Fibroblast of skin of left quadriceps (primary cell): Measurements from ENCODE around the gene FGD6.

Experiments
- DNase-seq, 2 experiments: peaks; one replicate each; pipeline ENCODE4 v3.0.0-alpha.2; 2013; ENCODE audit warnings: low read depth in 2 of 2

Gene FGD6

DNA sequence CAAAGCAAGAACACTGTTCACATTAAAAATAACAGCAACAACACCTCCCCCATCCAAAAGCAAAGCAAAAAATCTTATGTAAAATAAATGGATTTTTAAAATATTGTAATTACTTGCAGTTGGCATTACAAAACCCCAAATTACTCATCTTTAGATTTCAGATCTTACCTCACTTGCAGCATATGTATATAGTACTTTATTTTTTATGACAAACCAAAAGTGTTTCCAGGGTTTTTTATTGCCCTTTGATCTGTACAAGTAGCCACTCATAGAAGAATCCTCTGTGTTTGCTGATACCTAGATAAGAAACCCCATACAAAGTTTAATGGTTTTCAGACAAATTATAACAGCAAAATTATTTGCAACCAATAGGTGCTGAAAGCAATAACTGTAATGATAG, 131.7 kb downstream of the FGD6 start:
- DNase-seq = no peak

DNA sequence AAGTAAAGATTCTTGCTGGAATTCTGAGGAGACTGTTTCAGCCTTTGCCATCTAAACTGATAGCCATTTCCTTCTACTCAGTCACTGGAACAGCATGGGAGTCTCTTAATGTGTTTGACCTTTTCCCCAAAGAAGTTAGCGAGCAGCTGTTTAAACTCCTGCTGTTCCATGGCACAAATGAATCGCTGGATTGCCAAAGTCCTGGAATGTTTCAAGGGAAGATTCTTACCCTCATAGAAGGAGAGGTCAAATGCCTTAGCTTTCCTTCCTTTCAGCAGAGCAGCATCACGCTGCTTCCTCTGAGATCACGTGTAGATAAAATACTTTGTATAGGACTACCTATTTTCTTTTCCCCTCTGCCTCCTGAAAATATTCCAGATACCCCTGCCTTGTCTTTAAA, 133.3 kb downstream of the FGD6 start:
- peak in 1 of 2 experiments; percentile 33 for DNase-seq

DNA sequence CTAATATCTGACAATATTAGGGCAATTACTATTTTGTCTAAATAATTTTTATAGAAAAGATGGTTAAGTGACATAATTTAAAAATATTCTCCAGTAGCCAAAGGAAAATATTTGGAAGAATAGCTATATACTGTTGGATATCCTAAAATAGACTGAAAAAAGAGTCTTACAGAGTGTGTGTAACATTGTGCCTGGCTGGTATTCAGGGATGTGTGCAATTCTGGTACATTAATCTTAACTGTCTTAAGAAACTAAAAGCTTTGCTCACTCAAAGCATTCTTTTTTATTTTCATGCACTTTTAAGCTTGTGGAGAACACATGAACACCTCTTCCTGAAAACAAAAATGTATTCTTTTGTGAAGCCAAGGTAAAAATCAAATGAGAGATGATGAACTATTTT, 133.8 kb downstream of the FGD6 start:
- DNase-seq = no peak

DNA sequence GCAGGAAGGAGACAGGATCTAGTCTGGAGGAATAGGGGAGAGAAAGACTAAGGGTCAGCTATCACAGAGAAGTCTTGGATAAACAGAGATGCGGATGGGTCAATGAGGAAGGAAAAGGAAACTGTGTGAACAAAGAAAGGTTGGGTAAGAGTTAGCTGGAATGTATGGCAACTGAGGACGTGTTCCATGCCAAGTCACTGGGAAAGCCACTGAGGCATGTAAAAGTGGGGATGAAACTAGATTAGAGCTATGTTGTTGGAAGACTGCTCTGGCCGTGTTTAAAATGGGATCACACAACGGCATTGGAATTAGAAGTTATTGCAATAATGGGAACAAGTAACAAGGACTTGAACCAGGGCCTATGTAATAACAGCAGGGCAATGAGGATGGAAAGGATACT, 139.9 kb downstream of the FGD6 start:
- DNase-seq = no peak

DNA sequence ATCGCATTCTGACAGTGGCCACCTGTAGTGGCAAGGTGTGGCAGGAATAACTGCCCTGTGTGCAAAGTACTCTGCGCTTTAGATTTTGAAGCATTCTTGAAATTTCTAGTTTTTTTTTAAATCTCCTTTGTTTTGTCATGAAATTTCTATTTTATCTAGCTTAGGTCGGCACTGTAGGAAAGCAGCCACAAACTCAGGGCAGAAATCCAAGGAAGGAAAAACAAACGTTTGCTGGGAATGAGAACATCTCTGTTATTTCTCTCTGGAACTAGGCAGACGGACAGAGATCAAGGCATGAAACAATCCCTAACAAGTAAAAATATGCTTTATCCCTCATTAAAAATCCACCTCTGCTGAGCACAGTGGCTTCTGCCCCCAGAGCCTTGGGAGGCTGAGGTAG, 142.5 kb downstream of the FGD6 start:
- no peak for DNase-seq

DNA sequence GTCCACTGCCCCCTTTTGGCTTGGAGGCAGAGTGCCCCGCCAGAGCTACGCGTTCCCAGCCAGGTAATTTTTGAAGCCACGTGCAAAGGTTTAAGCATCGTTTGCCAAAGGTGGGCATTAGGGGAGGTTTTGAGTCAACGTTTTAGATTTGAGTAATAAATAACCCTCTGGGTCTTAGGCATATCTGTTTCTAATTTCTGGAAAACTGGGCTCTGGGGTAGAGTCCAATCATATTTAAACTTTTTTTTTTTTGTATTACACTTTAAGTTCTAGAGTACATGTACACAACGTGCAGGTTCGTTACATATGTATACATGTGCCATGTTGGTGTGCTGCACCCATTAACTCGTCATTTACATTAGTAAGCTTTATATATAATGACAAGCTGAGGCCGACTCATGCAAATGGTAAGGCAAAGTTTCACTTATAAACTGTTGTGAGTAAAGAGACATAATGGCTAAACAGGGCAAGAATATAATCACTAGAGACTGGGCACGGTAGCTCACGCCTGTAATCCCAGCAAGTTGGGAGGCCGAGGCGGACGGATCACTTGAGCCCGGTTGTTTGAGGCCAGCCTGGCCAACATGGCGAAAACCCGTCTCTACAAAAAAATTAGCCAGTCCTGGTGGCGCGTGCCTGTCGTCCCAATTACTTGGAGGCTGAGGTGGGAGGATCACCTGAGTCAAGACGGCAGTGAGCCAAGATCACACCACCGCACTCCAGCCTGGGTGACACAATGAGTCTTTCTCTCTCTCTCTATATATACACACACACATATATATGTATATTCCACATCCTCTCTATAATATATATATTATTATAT, 143.4 kb downstream of the FGD6 start:
- no peak for DNase-seq

DNA sequence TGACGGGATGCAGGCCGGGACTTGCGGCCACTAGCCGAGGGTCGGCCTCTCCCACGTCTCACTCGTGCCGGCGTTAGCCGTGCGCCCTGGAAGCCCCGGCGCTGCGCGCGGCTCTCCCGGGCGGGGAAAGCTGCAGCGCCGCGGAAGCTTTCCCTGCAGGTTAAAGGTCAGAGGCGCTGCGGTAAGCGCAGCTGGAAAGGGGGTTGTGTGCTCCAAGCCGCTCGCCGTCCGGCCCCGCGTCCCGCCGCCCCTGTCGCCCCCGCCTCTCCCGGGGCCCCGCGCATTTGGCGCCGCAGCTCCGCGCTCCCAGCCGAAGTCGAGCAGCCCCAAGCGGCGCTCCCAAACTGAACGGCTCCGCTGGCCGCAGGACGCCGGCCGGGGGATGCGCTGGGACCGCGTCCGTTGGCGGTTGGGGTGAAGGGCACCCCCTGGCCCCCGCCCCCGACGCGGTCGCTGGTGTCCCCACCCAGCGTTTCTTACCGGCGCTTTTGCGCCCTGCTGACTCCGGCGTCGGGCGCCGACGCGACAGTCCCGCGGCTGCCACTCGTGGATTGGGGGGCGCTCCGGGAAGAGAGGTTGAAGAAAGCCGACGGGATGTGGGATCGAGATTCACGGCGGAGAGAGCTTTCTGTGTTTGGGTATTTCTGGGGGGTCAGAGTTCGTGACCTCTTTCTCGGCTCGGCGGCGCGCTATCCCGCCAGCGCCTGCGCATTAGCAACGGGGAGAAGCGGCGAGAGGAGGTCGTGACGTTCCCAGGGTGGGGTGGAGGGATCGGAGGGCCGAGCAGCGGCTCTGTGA, 144.2 kb downstream of the FGD6 start, which contains the start of gene NR2C1:
TSS of gene NR2C1 (minus strand) at position 719 of the 798 bp plus-strand sequence. CDS start 6,234 bp downstream, outside the sequence.
- peak; percentile 78 to 81 for DNase-seq

DNA sequence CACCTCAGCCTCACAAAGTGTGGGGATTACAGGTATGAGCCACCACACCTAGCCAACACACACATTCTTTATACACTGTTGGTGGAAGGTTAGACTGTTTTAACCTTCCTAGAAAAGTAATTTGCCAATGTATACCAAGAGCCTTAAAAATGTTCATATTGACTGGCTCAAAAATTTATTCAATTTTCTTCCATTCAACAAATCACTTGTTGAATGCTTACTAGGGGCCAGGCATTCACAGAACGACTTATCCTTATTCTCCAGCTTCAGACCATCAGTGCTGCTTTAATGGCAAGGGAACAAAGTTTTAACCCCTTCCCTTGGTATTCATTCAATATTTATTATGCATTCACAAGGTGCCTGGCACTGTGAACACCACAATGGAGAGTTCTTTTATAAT, 146.9 kb downstream of the FGD6 start:
- no peak for DNase-seq

DNA sequence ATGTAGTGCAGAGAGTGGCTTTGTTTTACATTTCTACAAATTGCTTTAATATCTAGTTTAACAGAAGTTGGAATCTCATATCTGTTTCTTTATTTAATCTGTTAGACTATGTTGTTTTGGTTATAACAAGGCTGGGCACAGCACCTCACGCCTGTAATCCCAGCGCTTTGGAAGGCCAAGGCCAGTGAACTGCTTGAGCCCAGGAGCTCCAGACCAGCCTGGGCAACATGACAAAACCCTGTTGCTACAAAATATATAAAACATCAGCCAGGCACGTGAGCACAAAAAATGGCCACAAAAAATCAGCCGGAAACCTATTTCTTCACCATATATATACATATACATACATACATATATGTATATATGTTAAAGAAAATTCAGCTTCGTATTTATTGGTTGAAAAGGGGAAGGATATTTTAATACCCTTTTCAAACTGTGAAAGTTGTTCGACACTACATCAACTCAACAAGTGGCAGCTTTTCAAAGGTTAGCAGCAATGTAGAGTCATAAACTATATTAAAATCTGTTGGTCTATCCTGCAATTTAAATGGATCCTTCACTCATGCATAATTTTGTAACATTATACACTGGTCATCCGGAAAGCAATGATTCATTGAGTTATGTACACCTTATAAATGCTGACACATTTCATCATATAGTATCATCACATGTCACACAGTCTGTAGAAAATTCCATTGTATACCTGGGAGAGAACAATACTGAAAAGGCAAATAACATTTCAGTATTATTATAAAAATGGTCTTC, 151.0 kb downstream of the FGD6 start:
- no peak for DNase-seq

DNA sequence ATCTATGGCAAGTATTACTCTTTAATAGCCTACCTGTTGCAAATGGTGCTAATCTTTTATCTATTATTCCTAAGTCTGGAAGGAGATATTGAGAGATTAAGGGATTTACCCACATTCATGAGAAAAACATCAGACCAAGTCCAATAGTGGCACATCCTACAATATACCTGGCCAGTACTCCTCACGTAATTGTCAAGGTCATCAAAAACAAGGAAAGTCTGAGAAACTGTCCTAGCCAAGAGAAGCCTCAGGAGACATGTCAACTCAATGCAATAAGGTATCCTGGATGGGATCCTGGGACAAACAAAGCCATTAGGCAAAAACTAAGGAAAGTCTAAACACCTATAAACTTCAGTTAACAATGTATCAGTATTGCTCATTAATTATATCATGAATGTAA, 156.3 kb downstream of the FGD6 start:
- no peak for DNase-seq

DNA sequence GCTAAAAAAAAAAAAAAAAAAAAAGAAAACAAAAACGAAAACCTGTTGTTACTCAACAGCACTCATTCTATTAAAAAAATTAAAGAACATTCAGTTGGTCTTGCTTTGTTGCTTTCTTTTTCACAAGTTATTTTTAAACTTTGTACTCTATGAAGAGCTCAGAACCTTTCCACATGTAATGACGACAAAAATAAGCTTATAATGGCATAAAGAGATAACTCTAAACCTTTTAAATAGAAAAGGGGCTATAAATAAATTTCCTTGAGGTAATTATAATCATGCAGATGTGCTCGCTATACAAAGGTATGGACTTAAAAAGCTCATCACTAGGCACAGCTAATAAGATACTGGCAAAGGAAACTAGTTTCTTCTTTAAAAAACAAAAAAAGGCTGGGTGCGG, 157.3 kb downstream of the FGD6 start:
- DNase-seq = no peak

DNA sequence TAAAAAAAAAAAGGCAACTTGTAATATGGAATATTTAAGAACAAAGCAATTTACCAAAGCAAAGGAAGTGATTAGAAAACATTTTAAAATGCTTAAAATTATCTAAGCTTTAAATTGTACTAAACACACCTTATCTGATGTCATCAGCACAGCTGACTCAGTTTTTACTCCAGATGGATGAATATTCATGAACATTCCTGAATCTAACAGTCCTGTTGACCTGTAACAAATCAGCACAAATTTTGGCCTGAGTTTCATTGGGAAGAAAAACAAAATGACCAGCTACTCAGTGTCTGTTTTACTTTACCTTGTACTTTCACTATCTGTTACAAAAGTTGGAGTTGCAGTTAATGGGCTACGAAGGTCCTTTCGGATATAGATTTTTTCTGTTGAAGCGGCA, 159.8 kb downstream of the FGD6 start:
- DNase-seq = no peak

DNA sequence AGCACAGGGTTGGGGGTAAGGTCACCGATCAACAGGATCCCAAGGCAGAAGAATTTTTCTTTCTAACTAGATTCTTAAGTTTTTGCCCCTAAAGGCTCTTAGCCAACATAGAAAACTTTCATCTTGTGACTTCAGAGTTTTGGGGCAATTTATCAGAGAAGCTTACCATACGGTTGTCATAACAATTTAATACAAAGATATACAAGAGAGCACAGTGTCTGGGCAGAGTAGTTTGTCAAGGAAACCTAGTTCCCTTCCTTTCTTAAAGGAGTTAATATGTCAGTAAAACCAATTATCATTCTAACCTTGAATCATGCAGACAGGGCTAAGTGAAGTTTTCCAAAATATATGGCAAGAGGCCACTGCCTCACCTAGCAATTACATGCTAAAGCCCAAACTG, 162.2 kb downstream of the FGD6 start:
- DNase-seq = no peak

DNA sequence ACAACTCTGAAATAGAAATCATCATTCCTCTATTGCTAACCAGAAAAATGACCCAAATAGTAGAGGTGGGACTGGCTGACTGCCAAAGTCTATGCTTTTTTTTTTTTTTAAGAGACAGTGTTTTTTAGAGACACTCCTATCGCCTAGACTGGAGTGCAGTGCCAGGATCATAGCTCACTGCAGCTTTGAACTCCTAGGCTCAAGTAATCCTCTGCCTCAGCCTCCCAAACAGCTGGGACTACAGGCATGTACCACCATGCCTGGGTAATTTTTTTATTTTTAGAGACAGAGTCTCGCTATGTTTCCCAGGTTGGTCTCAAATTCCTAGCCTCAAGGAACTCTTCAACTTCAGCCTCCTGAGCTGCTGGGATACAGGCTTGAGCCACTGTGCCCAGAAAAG, 163.1 kb downstream of the FGD6 start:
- DNase-seq = no peak

DNA sequence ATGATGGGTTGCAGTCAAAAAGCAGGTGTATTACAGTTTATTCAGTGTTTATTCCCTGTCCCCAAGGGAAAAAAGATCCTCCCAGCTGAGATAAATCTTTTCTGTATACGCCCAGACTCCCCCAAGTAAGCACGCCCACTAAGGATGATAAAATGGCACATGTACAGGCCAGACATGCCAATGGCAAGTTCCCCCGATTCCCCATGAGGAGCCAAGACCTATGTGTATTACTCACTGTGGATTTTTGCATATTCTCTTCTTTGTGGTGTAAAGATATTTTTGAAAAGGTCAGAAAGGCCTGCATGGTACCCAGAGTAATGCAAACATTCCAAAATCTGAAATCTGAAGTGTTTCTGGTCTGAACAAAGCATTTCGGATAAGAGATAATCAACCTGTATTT, 166.0 kb downstream of the FGD6 start:
- no peak for DNase-seq

DNA sequence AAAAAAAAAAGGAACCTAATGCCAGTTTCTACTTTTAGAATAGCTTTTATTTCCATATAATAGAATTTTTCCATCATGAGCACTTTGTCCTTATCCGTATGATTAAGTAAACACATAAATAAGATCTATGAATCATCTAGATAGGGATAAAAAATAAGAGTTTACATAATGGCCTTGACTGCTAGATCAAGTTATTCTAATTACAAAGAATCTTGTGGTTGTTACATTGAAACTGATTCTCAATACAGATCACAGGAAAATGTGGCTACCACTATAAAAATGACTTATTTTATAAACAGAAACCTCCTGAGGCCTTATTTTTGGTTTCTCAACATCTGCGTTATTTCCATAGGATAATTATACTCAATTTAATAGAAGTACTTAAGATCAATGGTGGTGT, 179.4 kb downstream of the FGD6 start:
- no peak for DNase-seq

DNA sequence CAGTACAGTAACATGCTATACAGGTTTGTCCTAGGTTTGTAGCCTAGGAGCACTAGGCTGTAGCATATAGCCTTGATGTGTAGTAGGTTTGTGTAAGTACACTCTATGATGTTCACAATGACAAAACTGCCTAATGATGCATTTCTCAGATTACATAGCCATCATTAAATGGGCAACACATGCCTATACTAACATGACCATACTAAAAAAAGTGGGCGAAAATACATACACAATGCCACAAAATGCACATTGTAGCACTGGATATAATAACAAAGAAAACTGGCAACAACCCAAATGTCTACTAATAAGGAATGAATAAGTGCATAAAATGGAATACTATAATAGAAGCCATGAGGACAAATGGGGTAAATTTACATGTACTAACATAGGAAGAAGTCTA, 182.5 kb downstream of the FGD6 start:
- no peak for DNase-seq
